Renal pelvis (tissue), 4 donors: Measurements from ENCODE around the gene HERC2. TPM values are rescaled to one million over a fixed set of nuclear protein-coding genes. Genes with fewer than 3 reads are reported as not detected.
"Not testable (repeated sequence)": the region's sequence is repeated elsewhere in the genome, so short reads cannot be mapped to it uniquely, and the experiment has no call there.

Experiments
- DNase-seq: peaks from one replicate; pipeline ENCODE4 v3.0.0-alpha.2; 2013
- polyA plus RNA-seq, 3 donors: library from polyadenylated mRNA; unstranded; fragments of 120-200 nt; gene quantifications; one replicate each; pipeline ENCODE4 v1.2.1, GENCODE V29; 2013; ENCODE audit not compliant: insufficient read length in 3 of 3

HERC2 gene
- polyA plus RNA-seq, 3 donors: 48.7 to 73.3 (median 61.2) TPM

DNA sequence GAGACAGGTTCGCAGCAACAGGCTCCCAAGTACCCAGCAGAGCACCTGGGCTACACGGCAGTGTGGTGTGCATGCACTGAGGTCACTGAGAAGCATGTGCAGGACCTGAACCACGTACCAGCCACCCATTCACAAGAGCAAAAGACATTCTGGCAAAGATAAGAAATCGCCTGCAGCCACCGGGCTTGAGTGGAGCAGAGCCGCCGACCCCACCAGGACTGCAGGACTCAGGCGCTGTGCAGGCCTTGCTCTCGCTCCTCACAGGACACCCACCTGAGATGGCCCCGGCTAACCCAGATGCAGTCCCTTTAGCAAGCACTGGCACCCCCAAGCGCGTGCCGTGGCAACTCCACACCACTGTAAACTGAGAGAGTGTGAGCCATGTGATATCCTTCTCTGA lies 190.6 kb downstream of the HERC2 start:
- no peak for DNase-seq

DNA sequence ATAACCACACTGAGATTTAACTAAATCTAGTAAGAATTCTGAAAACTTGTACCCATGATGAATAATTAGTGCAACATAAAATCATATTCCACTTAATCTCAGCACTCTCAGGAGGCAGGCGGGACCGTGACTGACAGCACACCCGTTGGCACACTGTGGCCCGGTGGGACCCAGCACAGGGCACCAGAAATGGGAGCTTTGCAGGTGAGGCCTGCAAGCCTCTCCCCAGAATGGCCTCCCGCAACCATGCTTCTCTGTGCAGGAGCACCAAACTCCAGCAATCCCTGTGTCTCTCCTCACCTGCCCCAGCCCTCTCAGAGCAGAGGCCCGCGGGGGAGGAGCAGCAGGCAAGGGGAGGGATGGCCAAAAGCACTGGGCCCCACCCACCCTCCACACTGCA lies 191.3 kb downstream of the HERC2 start:
- DNase-seq: no peak

DNA sequence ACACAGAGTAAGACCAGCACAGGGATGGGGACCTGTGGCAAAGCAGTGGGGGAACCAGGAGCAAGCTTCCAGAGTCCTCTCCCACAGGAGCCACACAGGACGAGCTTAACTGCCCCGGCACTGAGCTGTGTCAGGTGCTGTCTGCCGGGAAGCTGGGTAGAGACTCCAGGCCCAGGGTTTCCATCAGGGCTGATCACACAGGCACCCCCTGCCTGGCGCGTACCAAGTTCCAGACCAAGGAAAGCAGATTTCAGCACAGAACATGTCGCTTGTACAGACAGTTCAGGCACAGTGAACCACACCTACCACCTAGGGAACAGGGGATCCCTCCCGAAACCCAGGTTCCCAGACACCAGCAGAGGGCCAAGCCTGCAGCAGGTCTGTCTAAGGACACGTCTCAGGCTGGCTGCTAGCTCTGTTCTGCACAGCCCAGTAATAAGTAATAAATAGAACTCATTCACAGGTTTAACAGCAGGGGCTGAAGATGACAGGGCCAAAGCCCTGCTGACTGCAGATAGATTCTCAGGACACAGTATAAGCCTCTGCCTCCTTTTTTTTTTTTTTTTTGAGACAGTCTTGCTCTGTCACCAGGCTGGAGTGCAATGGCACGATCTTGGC lies 192.6 kb downstream of the HERC2 start:
- DNase-seq: no peak

DNA sequence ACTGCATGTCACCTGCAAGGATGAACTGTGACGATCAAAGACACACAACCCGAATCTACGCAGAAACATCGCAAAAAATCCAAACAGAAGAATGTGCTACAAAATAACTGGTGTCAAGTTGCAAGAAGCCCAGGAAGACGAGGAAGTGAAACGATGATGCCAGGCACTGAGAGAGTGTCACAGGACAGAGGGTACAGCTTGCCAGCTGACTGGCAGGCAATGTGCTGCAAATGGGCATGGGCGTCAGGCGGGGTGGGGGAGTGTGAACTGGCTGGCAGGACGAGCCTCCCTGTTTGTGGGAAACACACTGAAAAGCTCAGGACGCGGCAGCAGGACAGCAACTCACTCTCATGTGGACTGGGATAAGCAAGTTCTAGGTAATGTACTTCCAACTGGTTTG lies 193.9 kb downstream of the HERC2 start:
- peak; percentile 26 for DNase-seq

DNA sequence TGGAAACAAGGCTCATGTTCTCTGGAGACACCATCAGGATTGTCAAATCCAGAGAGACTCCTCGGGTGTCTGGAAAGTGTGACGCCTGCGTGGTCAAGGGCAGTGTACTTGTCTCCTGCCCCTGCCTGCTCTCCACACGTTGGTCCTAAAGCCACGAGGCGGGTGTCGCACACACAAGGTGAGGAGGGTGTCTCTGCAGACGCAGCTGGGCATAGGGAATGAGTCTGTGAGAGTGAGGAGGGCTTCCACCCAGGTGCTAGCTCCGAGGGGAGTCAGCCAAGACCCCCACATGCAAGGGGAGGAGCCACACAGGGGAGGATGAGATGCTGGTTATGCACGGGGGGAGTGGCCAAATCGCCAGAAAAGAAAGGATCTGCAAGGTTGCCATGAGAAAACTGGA lies 194.9 kb downstream of the HERC2 start:
- DNase-seq: no peak

DNA sequence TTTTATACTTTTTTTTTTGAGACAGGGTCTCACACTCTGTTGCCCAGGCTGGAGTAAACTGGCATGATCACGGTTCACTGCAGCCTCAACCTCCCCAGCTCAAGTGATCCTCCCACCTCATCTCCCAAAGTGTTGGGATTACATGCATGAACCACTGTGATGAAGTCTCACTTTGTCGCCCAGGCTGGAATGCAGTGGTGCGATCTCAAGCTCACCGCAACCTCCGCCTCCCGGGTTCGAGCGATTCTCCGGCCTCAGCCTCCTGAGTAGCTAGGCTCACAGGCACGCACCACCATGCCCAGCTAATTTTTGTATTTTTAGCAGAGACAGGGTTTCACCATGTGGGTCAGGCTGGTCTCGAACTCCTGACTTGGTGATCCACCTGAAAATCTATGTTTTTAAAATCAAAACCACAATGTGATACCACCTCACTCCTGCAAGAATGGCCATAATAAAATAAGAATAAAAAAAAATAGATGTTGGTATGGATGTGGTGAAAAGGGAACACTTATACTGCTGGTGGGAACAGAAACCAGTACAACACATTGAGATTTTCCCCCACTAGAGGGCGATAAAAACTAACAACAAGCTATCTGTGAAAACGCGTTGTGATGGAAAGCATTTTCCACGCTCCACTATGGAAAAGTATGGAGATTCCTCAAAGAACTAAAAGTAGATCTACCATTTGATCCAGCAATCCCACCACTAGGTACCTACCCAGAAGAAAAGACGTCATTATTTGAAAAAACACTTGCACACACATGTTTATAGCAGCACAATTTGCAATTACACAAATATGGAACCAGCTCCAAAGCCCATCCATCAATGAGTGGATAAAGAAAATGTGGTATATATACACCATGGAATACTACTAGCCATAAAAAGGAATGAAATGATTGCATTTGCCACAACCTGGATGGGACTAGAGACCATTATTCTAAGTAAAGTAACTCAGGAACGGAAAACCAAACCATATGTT lies 196.0 kb downstream of the HERC2 start:
- DNase-seq: peak; percentile 31

DNA sequence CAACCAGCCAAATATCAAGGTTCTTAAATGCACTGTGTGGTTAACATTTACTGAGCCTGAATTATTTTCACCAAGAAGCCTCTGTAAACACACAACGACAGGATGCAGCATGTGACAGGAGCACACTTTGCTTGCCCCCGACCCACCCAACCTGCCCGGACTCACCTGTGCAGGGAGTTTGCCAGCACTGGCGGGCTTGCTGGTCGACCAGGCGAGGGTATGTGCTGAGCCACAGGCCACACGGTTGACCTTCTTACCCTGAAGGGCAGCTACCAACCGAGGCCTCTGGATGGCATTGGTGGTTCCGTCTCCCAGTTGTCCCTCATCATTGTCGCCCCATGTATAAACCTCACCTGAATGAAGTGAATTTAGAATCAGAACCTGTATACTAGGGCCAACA lies 197.1 kb downstream of the HERC2 start:
- DNase-seq: no peak

DNA sequence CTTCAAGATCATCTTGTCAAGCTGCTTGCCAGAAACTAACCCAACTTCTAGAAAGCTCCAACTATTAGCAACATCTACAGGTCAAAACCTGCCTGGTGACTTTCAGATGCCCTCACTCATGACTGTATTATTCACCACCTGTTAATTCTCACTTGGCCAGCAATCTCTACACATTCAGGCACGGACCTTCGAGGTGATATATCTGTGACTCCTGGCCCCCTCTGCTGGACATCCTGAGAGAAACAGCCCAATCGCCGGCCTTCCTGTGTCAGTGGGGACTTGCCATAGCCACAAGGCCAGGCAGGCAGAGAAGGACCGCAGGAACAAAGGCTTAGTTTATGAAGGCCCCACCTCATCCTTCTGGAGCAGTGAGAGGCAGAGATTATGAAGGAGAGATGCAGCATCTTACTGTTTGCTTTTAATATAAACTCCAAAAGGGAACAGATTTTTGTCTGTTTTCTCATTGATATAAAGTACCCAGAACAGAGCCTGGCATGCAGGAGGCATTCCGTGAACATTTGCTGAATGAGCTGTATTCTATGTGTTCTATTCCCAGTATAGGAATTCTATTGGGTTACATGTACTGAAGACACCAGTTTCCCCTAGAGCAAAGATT lies 198.5 kb downstream of the HERC2 start:
- DNase-seq: peak; percentile 77

DNA sequence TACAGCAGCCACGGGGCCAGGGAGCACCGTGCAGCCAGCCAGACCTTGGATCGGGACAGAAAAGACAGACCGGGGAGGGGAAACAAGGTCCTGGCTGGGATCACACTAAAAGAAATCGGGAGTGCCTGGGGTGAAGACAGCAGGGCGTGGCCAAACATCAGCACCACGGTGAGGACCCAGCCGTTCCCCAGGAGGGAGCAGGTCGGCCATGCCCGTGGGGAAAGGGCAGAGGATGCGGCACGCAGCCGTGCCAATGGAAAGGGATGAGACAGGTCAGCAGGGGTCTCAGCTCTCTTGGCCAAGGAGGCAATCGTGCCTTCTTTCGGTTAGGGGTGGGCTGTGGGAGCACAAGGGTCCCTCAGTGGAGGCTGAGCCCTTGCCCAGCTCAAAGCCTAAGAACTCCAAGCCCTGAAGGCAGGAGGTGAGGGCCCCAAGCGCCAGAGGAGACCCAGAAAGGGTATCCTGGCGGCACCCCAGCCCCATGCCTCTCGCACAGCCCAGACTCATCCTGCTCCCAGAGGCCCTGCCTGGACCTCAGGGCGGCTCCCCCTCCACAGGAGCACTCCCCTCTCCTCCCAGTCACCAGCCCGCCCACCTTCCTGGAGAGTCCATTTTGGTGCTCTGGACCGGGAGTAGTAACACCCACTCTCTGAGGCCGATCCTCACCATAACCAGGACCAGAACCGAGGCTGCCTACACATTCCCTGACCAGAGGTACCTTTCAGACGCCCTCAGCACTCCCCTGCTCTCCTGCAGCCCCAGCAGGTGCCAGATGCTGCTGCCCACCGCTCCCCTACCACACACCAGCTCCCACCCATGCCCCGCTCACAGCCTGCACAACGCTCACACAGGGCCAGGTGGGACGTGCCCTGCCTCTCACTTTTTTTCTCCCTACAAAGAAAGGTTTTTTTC lies 199.7 kb downstream of the HERC2 start:
- DNase-seq: no peak

DNA sequence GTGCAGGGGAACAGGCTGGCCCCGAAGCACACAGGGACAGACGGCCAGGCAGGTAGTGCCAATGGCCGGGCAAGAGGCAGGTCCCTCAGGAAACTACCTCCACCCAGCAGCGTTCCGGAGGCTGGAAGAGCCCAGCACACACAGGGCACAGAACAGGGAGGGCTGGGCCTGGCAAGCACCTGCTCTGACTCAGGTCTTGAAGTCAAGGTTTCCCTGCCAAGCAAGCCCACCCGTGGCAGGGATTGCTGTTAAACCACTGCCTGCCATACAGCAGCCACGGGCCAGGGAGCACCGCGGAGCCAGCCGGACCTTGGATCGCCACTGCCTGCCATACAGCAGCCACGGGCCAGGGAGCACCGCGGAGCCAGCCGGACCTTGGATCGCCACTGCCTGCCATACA lies 200.4 kb downstream of the HERC2 start:
- not testable (repeated sequence) for DNase-seq

DNA sequence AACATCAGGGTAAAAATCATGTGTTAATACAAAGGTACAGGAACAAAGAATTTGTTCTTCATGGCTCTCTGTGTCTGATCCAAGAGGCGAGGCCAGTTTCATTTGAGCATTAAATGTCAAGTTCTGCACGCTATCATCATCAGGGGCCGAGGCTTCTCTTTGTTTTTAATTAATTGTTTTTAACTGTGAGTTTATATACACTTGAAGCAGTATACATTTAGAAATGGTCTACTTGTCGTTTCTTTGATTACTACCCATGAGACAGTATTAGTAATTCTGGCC lies 201.7 kb downstream of the HERC2 start:
- no peak for DNase-seq

DNA sequence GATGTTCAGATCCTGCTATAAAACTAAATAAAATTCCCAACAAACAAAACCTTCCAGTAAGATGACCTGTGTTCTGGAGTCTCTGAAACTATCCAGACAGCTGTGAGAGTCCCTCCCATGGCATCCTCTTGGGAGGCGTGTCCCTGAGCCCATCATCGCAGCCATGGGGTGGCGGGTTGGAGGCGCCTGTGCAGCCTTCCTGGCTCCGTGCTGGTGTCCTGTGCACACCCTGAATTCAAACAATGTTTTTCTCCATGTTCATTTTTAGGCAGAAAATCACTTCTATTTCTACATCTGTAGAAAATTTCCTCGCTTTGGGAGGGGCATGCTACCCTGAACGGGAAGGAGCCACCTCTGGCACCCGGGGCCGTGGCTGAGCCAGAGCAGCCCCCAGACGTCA lies 203.4 kb downstream of the HERC2 start:
- no peak for DNase-seq

DNA sequence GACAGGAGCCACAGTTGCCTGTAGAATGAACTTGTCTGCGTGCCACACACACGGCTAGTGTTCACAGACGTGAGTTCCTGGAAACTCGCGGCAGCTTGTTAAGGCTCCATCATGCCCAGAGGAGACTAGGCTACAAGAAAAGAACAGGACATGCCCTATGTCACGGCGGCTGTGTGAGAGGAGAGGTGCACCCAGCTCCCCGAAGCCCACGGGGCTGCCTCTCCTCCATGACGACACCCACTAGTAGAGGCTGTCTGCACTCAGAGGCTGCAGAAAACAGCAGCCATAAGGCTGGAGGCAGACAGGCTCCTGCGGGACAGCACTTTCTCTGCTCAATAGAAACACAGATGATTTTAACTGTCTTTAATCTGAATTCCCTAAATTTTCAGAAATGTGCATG lies 203.9 kb downstream of the HERC2 start:
- DNase-seq: no peak

DNA sequence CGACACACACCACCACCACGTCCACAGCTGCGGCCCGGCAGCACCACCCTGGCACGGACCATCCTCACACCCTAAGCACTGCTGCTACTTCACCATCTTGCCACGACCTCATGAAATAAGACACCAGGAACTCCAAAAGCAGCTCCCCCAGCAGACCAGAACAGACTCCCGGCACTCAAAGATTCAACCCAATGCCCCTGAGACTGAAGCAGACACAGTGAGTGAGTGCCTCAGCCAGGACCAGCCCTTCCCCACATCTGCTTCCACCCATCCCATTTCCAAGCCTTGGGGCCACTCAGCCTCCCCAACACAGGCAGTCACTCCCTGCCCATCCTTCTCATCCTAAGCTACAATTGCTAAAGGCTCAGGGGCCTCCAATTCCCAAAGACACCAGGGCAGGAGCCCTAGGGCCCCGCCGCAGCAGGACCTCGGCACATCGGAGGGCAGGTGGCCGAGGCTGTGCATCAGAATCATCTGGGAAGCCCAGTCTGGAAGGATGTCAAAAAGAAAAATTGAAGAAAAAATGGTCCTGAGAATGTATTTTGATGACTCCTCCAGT lies 204.5 kb downstream of the HERC2 start:
- DNase-seq: peak; percentile 38

DNA sequence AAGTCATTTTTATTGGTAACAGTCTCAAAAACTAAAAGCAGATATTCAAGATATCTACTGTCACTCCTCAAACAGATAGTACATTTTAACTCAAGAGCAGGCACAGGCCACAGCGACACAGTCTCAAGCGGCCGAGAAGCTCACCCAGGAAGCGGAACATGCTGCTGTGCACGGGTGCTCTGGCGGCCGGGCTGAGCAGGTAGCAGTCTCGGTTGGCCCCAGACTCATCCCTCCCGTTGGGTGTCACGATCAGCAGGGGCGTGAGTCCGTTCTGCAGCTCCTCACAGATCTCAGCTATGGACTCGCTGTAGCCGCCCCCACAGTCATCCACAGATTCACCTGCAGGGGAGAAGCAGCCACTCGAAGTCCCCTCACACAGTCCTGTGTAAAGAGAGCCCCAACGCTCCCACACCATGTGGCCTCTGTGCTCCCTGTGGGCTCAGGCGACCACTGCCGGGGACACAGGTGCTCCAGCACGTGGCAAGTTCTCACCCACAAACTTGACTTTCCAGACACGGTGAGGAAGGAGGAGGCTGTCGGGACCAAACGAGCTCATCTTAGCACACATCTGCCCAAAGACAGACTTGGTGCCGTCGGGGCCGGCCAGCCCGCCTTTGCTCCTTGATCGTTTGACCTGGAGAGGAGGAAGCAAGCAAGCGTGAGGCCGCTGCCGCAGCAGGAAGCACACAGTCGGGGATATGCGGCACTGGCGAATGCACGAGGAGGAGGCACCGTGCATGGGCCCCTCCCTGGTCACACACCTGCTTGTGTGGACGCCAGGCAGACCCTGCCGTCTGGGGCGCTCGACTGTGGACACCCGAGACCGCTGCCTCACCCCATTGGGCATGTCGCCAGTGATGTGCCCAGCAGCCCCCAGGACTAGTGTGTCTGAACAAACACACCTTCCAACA lies 205.2 kb downstream of the HERC2 start:
- no peak for DNase-seq

DNA sequence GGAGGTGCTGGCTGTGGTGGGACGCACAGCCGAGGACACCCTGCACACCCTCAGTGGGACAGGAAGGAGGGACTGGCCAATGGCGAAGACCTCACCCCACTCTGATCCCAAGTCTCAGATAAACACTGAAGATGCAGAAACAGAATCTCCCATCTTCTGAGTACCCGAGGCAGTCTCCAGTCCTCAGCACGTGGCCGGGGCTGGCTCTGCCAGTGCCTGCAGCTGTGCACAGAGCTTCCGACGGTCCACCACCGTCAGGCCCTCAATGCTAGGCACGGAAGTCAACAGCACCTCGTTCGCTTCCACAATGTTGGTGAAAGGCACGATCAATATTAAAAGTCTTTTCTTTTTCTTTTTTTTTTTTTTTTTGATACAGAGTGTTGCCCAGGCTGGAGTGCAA lies 206.1 kb downstream of the HERC2 start:
- no peak for DNase-seq

DNA sequence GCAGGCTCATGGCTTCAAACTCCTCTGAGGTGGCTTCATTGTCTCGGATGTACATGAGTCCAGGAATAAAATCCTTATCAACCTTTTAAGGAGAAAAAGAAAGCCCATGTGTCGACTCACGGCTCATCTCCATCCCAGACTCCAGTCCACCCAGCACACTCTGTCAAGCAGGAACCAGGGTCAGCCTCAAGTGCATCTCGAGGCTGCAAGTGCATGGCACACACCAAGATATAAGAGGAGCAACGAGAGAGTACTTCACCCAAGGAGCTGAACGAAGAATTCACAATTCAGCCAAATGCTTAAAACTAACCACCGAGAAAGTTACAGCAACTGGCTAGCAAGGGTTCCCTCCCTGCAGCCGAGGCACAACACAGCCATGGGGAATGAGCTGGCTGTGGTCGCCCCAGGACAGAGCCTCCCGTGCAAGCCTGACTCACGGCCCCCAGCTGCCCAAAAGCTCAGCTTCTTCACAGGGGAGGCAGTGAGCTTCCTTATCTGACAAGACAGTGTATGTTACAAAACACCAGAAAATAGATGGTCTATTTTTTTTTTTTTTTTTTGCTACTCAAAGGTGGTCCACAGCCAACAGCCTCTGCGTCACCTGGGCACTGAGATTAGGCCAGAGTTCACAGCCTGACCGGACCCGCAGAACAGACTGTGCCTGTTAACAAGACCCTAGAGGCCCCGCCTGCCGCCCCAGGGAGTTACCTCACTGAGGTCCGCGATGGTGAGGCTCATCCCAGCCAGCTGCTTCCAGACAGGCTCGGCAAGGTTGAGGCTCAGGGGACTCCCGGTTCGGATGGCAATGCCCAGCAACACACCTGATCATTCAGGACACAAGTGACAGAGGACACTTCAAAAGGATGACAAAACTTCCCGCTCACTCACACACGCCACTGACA lies 207.0 kb downstream of the HERC2 start:
- no peak for DNase-seq

DNA sequence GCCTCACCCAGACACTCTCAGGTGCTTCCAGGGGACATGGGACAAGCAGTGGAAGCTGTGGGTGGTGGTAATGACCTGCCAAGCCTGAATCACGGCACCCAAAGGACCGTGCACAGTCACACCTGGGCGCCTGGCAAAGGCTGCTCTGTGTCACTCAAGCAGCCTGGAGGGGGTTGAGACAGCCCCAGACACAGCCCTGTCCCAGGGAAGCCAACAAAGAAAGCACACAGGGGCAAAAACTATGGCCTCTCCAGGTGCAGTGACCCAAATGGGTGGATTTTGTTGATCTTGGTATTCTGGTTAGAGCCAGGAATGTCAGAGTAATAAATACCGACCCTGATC lies 207.9 kb downstream of the HERC2 start:
- DNase-seq: no peak

DNA sequence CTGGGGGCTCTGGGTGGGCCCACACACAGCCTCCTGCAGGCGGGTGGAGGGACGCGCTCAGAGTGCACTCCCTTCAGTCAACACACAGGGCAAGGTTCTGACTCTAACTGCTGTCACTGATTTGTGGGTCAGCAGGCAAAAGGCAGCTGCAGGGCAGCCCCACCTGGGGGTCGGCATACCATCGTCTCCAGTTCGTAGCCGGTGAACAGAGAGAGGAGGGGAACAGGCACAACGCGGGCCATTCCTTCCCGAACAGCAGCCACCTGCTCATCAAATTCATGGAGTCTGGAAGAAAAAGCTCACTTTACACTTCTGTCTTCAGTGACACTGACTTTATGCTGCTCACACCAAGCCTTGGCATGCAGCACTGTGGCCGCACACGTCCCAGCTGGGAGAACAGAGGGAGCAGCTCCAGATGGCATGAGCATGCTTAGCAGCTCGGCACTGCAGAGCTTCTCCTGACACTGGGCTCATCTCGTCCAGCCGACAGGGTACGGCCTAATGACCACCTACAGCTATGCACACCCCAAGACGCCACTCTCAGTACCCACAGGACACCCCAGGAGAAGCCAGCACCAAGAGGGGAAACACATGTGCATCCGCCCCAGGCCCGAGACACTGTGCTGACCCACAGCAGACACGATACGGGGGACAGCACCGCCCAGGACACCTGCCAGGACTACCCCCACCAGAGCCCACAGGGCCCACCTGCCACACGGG lies 208.4 kb downstream of the HERC2 start:
- no peak for DNase-seq
